DOHH2 (cell line): Measurements from ENCODE around the gene GALNT14.

ENCODE experiments used
- EZH2phosphoT487 ChIP-seq: fragments of 200-600 bp; sonication (generic); IDR thresholded peaks from 2 replicates; pipeline ENCODE4 v1.6.1; 2017; ENCODE audit warnings: borderline replicate concordance, mild to moderate bottlenecking, antibody characterized with exemption, low read length, moderate library complexity, mixed read lengths
- TF ChIP-seq, protein P1 (sequence below): fragments of 200-600 bp; sonication (generic); IDR thresholded peaks from one replicate; pipeline ENCODE4 v1.5.1; 2014; ENCODE audit warnings: antibody characterized with exemption, mild to moderate bottlenecking, low read depth, low read length; ENCODE audit not compliant: poor library complexity, severe bottlenecking

- TF ChIP-seq, protein P1, sequence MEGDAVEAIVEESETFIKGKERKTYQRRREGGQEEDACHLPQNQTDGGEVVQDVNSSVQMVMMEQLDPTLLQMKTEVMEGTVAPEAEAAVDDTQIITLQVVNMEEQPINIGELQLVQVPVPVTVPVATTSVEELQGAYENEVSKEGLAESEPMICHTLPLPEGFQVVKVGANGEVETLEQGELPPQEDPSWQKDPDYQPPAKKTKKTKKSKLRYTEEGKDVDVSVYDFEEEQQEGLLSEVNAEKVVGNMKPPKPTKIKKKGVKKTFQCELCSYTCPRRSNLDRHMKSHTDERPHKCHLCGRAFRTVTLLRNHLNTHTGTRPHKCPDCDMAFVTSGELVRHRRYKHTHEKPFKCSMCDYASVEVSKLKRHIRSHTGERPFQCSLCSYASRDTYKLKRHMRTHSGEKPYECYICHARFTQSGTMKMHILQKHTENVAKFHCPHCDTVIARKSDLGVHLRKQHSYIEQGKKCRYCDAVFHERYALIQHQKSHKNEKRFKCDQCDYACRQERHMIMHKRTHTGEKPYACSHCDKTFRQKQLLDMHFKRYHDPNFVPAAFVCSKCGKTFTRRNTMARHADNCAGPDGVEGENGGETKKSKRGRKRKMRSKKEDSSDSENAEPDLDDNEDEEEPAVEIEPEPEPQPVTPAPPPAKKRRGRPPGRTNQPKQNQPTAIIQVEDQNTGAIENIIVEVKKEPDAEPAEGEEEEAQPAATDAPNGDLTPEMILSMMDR, result no peak
- TF ChIP-seq EZH2phosphoT487, result no peak
These were observed 152.6 kb downstream of the GALNT14 start for GRCh38 chr2:30985493-30986230.
